GM10266 (cell line): ENCODE results near the gene HES2.
"Not testable (repeated sequence)": the region's sequence is repeated elsewhere in the genome, so short reads cannot be mapped to it uniquely, and the experiment has no call there.

Experiments used
- DNase-seq: peaks from one replicate; pipeline ENCODE4 v3.0.0; 2012; ENCODE audit errors: extremely low spot score
- TF ChIP-seq, protein P1 (sequence below): IDR thresholded peaks from 2 replicates; pipeline ENCODE4 v1.5.1; 2012; ENCODE audit warnings: mild to moderate bottlenecking, low read depth; ENCODE audit not compliant: control insufficient read depth, insufficient read depth; ENCODE audit errors: missing control alignments

Gene HES2

GRCh38 chr1:6380037-6380436, 39.7 kb downstream of the HES2 start:
- TF ChIP-seq, protein P1, sequence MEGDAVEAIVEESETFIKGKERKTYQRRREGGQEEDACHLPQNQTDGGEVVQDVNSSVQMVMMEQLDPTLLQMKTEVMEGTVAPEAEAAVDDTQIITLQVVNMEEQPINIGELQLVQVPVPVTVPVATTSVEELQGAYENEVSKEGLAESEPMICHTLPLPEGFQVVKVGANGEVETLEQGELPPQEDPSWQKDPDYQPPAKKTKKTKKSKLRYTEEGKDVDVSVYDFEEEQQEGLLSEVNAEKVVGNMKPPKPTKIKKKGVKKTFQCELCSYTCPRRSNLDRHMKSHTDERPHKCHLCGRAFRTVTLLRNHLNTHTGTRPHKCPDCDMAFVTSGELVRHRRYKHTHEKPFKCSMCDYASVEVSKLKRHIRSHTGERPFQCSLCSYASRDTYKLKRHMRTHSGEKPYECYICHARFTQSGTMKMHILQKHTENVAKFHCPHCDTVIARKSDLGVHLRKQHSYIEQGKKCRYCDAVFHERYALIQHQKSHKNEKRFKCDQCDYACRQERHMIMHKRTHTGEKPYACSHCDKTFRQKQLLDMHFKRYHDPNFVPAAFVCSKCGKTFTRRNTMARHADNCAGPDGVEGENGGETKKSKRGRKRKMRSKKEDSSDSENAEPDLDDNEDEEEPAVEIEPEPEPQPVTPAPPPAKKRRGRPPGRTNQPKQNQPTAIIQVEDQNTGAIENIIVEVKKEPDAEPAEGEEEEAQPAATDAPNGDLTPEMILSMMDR = no peak
- no peak for DNase-seq

DNA sequence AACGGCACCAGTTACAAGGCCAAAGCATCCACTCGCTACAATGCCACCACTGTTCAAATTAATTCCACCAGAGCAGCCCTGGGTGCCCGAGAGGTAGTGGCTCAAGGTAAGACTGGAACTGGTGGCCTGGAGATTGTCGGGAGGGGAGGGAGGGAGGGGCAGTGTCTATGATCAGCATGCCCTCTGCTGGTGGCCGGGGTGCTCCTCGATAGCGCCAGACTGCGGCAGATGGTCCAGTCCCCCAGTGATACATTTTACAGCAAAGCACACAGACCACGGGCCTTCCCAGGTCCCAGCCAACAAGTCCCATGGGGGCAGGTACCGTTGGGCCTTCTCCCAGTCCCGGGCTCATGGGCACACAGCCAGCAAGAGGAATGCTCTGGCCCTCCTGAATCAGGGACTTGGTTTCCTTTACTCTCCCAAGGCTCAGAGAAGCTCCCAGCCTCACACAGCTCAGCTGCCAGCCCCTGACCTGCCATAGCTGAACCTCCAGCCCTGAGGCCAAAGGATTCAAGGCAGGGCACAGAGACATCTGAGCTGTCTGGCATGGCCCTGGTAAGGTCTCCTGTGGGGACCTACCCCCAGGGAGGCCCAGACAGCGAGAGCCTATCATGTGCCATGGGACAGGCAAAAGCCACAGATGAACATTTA, 41.5 kb downstream of the HES2 start:
- DNase-seq = no peak
- TF ChIP-seq, protein P1 = no peak

DNA sequence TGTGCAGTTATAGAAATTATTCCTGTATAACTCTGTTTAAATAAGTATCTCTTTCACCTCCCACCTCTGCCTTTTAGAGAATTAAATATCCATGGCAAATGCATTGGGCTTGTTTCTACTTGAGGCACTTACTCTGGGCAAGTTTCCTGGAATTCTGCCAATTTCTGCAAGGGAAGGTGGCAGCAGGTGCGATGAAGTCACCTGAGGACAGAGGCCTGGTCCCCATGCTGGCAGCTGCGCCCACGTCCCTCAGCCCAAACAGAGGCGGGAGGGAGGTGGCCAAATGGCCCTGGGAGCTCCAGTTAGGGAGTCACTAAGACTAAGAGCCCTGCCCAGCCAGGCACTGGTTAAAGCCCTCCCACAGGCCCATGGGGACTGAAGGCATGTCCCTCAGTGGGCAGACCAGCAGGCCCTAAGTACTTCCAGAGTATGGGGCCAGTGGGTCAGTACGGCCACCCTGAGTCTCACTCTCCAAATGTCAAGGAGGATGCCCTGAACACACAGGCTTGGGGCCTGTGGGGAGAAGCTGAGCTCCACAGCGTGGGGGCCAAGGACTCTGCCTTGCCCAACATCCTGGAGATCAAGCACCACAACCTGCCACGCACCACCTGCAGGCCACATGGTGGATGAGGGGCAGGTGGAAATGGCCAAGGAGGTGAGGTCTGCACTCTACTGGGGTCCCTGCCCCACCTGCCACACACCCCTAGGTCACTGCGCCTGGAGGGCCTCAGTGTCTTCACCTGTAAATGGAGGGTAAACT, 45.6 kb downstream of the HES2 start:
- DNase-seq = no peak
- TF ChIP-seq, protein P1 = no peak

DNA sequence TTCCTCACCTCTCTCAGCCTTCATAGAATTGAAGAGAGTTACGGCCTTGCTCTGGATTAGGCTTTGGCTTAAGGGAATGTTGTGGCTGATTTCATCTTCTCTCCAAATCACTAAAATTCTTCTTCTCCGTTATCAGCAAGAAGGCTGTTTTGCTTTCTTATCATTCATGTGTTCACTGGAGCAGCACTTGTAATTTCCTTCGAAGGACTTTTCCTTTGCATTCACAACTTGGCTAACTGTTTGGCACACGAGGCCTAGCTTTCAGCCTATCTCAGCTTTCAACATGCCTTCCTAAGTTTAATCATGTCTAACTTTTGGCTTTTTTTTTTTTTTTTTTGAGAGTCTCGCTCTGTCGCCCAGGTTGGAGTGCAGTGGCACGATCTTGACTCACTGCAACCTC, 47.5 kb downstream of the HES2 start:
- not testable (repeated sequence) for DNase-seq

GRCh38 chr1:6370006-6370405, 49.7 kb downstream of the HES2 start:
- TF ChIP-seq, protein P1 = no peak
- no peak for DNase-seq

GRCh38 chr1:6367381-6368012, 52.2 kb downstream of the HES2 start:
- TF ChIP-seq, protein P1 = no peak
- no peak for DNase-seq

- TF ChIP-seq, protein P1 = no peak
These were observed 54.7 kb downstream of the HES2 start for GRCh38 chr1:6365047-6365446.

More at GRCh38 chr1:6365047-6365446, 54.7 kb downstream of the HES2 start:
- DNase-seq = no peak
